Stimulated activated CD8-positive, alpha-beta memory T cell treated with anti-CD3 and anti-CD28 coated beads, Interleukin-15, amount 100 ng/mL, for 4 hours (primary cell): ENCODE results near the gene MBD4.

ENCODE experiments used
- DNase-seq, 2 donors: peaks; one replicate each; pipeline ENCODE4 v3.0.0-alpha.2; 2020; ENCODE audit warnings: low read depth in 2 of 2

Gene MBD4

GRCh38 chr3:129463094-129463493 is 23.3 kb upstream of the MBD4 start:
- DNase-seq, result no peak

- DNase-seq, result no peak
Measured at GRCh38 chr3:129462361-129462968, 22.7 kb upstream of the MBD4 start.

GRCh38 chr3:129461461-129462146 is 21.9 kb upstream of the MBD4 start:
- DNase-seq, result no peak

- no peak for DNase-seq
Measured at GRCh38 chr3:129461022-129461421, 21.3 kb upstream of the MBD4 start.

- no peak for DNase-seq
Measured at GRCh38 chr3:129460572-129460971, 20.8 kb upstream of the MBD4 start.

- DNase-seq, result no peak
Measured at GRCh38 chr3:129460155-129460554, 20.4 kb upstream of the MBD4 start.

- no peak for DNase-seq
Measured at GRCh38 chr3:129453732-129454131, 14.0 kb upstream of the MBD4 start.

GRCh38 chr3:129449279-129450115 is 9.7 kb upstream of the MBD4 start:
- DNase-seq, result no peak

GRCh38 chr3:129448186-129448895 is 8.6 kb upstream of the MBD4 start:
- DNase-seq, result no peak

- DNase-seq, result no peak
Measured at GRCh38 chr3:129446926-129447325, 7.2 kb upstream of the MBD4 start.

GRCh38 chr3:129445471-129445870 is 5.7 kb upstream of the MBD4 start:
- no peak for DNase-seq

- DNase-seq, result no peak
Measured at GRCh38 chr3:129442947-129443346, 3.2 kb upstream of the MBD4 start.

GRCh38 chr3:129442486-129442885 is 2.7 kb upstream of the MBD4 start:
- DNase-seq, result no peak

- no peak for DNase-seq
Measured at GRCh38 chr3:129441782-129442181, 2.0 kb upstream of the MBD4 start.

- DNase-seq, result no peak
Measured at GRCh38 chr3:129441215-129441614, 1.5 kb upstream of the MBD4 start.

- no peak for DNase-seq
Measured at GRCh38 chr3:129440618-129441190, 956 bp upstream of the MBD4 start.

- no peak for DNase-seq
Measured at GRCh38 chr3:129439226-129439816, 427 bp downstream of the MBD4 start.

GRCh38 chr3:129435367-129435766 is 4.4 kb downstream of the MBD4 start:
- DNase-seq, result no peak

GRCh38 chr3:129434140-129434539 is 5.6 kb downstream of the MBD4 start:
- no peak for DNase-seq

GRCh38 chr3:129433565-129433964 is 6.2 kb downstream of the MBD4 start:
- DNase-seq, result no peak

- no peak for DNase-seq
Measured at GRCh38 chr3:129432671-129433070, 7.1 kb downstream of the MBD4 start.
